GM12872 (cell line): Measurements from ENCODE around the gene TRIM31.

Experiments
- CTCF ChIP-seq: IDR thresholded peaks from 3 replicates; pipeline ENCODE4 v1.5.1; 2011; ENCODE audit warnings: low read depth, mild to moderate bottlenecking, low read length, moderate library complexity; ENCODE audit not compliant: insufficient read depth

Gene TRIM31

GRCh38 chr6:30102414-30102969 lies 10.4 kb downstream of the TRIM31 start:
- no peak for TF ChIP-seq CTCF

GRCh38 chr6:30101444-30102413 lies 11.2 kb downstream of the TRIM31 start:
- 0 out of 3 replicates have a peak, but pooled peaks have one; percentile 11 for TF ChIP-seq CTCF

GRCh38 chr6:30100585-30101443 lies 12.1 kb downstream of the TRIM31 start:
- no peak for TF ChIP-seq CTCF

GRCh38 chr6:30100154-30100553 lies 12.7 kb downstream of the TRIM31 start:
- TF ChIP-seq CTCF = no peak

- no peak for TF ChIP-seq CTCF
Measured at GRCh38 chr6:30097902-30098768, 14.8 kb downstream of the TRIM31 start.

- no peak for TF ChIP-seq CTCF
Measured at GRCh38 chr6:30096829-30097228, 16.1 kb downstream of the TRIM31 start.
